Measurements from ENCODE around the gene TUBA3E. TPM values are rescaled to one million over a fixed set of nuclear protein-coding genes. Genes with fewer than 3 reads are reported as not detected.

Gene TUBA3E
- total and polyA plus RNA-seq, 2 of the 8 experiments (the other 6 are each of a cell fraction or from before 2014, with no cell fraction given): not detected

DNA sequence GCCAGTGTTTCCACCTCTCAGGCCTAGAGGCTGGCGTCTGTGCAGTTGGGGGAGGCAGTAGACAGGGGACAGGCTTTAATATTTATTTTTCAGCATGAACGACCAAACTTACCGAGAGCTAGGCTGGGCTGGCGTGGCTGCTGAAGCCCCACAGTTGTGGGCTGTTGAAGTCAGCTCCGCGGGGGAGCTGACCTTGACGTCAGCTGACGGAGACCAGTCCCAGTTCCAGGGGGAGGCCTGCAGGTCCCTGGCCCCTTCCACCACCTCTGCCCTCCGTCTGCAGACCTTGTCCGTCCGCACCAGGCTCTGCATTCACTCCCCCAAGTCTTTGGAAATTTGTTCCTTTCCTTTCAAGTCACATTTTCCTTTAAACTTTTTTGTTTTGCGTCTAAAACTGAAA lies 33.4 kb upstream of the TUBA3E start:
- POLR2A ChIA-PET (ENCODE audit: partially characterized antibody): no interaction called here
- DNase-seq (ENCODE audit: low read depth in 1 of 2, low spot score in 2 of 2): no peak
- H4K5ac ChIP-seq (ENCODE audit: insufficient read length, low read depth, low read length): no peak overlapping the region
- no peak for TF ChIP-seq CBX5 (IDR thresholded peaks at IDR 0.05; ENCODE audit: low read depth, low read length)
- TF ChIP-seq HDAC6 (IDR thresholded peaks at IDR 0.05; ENCODE audit: low read depth, low read length): no peak
- TF ChIP-seq, protein P1, sequence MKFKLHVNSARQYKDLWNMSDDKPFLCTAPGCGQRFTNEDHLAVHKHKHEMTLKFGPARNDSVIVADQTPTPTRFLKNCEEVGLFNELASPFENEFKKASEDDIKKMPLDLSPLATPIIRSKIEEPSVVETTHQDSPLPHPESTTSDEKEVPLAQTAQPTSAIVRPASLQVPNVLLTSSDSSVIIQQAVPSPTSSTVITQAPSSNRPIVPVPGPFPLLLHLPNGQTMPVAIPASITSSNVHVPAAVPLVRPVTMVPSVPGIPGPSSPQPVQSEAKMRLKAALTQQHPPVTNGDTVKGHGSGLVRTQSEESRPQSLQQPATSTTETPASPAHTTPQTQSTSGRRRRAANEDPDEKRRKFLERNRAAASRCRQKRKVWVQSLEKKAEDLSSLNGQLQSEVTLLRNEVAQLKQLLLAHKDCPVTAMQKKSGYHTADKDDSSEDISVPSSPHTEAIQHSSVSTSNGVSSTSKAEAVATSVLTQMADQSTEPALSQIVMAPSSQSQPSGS (IDR thresholded peaks at IDR 0.05; ENCODE audit: low read length): no peak
- TF ChIP-seq POLR2A (IDR thresholded peaks at IDR 0.05; ENCODE audit: control extremely low read depth in 1 of 2, low read depth in 2 of 2, low read length in 2 of 2): no peak
- no peak for TF ChIP-seq SP4 (IDR thresholded peaks at IDR 0.05; ENCODE audit: low read length)
- no peak for TF ChIP-seq NANOG (IDR thresholded peaks at IDR 0.05; ENCODE audit: insufficient read depth, low read depth, low read length, poor library complexity, severe bottlenecking)
- TF ChIP-seq, protein P2, sequence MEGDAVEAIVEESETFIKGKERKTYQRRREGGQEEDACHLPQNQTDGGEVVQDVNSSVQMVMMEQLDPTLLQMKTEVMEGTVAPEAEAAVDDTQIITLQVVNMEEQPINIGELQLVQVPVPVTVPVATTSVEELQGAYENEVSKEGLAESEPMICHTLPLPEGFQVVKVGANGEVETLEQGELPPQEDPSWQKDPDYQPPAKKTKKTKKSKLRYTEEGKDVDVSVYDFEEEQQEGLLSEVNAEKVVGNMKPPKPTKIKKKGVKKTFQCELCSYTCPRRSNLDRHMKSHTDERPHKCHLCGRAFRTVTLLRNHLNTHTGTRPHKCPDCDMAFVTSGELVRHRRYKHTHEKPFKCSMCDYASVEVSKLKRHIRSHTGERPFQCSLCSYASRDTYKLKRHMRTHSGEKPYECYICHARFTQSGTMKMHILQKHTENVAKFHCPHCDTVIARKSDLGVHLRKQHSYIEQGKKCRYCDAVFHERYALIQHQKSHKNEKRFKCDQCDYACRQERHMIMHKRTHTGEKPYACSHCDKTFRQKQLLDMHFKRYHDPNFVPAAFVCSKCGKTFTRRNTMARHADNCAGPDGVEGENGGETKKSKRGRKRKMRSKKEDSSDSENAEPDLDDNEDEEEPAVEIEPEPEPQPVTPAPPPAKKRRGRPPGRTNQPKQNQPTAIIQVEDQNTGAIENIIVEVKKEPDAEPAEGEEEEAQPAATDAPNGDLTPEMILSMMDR (IDR thresholded peaks at IDR 0.05; ENCODE audit: control extremely low read depth in 1 of 3, insufficient read depth in 1 of 3, low read depth in 1 of 3, low read length in 3 of 3): no peak
- TF ChIP-seq SP1 (IDR thresholded peaks at IDR 0.05; ENCODE audit: low read depth, low read length): no peak
- TF ChIP-seq CHD1 (IDR thresholded peaks at IDR 0.05; ENCODE audit: low read depth, low read length): no peak
- no peak for TF ChIP-seq CREB1 (IDR thresholded peaks at IDR 0.05)
- no peak for TF ChIP-seq TEAD4 (IDR thresholded peaks at IDR 0.05; ENCODE audit: low read depth, low read length)
- TF ChIP-seq EGR1 (IDR thresholded peaks at IDR 0.05; ENCODE audit: borderline replicate concordance, low read depth, low read length): no peak

More for the DNA sequence above, 33.4 kb upstream of the TUBA3E start:
- Histone ChIP-seq H4K20me1 (replicated peaks in 1 of 2; ENCODE audit: control insufficient read depth in 1 of 2, insufficient read depth in 2 of 2, low read length in 2 of 2) (no peaks in the 10 kb centered on the region), H3K4me2 (ENCODE audit: insufficient read depth in 1 of 2, low read depth in 2 of 2, low read length in 2 of 2) (no peak overlapping the region), H3K23me2 (ENCODE audit: low read depth, low read length) (no peaks in the 10 kb centered on the region), H2BK120ac (replicated peaks; ENCODE audit: low read depth, low read length) (no peak overlapping the region), H3K27ac (ENCODE audit: low read depth, low read length) (no peak overlapping the region), H3K4me1 (replicated peaks in 1 of 4; ENCODE audit: control insufficient read depth in 3 of 4, insufficient read depth in 4 of 4, low read length in 3 of 4) (no peaks in the 10 kb centered on the region; a peak in 1 of 7 replicates), H3K14ac (ENCODE audit: insufficient read length) (no peak overlapping the region), H2AK5ac (ENCODE audit: low read depth, low read length) (no peak overlapping the region), H3K23ac (ENCODE audit: insufficient read length) (no peak overlapping the region), H2BK5ac (ENCODE audit: low read depth, low read length) (no peak overlapping the region), H2BK20ac (ENCODE audit: low read length) (no peak overlapping the region), H2BK15ac (ENCODE audit: low read length) (no peak overlapping the region), H3K56ac (replicated peaks; ENCODE audit: insufficient read length, low read depth, low read length) (no peak overlapping the region), H3K4me3 (ENCODE audit: extremely low read depth in 1 of 4, insufficient read depth in 2 of 4, low read depth in 3 of 4, low read length in 4 of 4) (no peak overlapping the region), H3K36me3 (ENCODE audit: control insufficient read depth in 2 of 4, insufficient read depth in 4 of 4, low read length in 3 of 4) (no peaks in the 10 kb centered on the region), H3K79me2 (ENCODE audit: control insufficient read depth in 1 of 2, insufficient read depth in 2 of 2, low read length in 2 of 2) (no peaks in the 10 kb centered on the region), H3K18ac (ENCODE audit: extremely low read depth, low read length) (no peak overlapping the region), H4K91ac (replicated peaks; ENCODE audit: insufficient read length, low read length) (no peak overlapping the region), H3K4ac (replicated peaks; ENCODE audit: insufficient read length, low read depth, low read length) (no peak overlapping the region), H3K27me3 (replicated peaks in 1 of 4; ENCODE audit: control insufficient read depth in 3 of 4, extremely low read depth in 1 of 4, insufficient read depth in 3 of 4, low read length in 3 of 4) (no peaks in the 10 kb centered on the region), H2BK12ac (ENCODE audit: low read depth, low read length) (no peak overlapping the region), H3K9ac (replicated peaks in 1 of 4; ENCODE audit: extremely low read depth in 1 of 4, low read depth in 3 of 4, low read length in 3 of 4) (no peak overlapping the region), H2AFZ (ENCODE audit: low read length) (no peak overlapping the region), H3K9me3 (ENCODE audit: insufficient read depth in 2 of 2, low read depth in 1 of 2, low read length in 1 of 2) (peaks cover 0 to 5% of the 10 kb centered on the region in 2 experiments; a peak in 1 of 4 replicates), H4K8ac (ENCODE audit: extremely low read depth, insufficient read depth, low read length) (no peak overlapping the region), H3K79me1 (ENCODE audit: low read depth, low read length) (no peaks in the 10 kb centered on the region)
- CTCF ChIA-PET (ENCODE audit: partially characterized antibody): no interaction called here
- WGBS, 2 experiments (ENCODE audit: extremely low coverage in 1 of 2, insufficient coverage in 1 of 2, insufficient read length in 1 of 2, insufficient replicate concordance in 2 of 2, low coverage in 1 of 2, low lambda C conversion rate in 2 of 2, missing lambda C conversion rate in 1 of 2): 81% methylated on average over 12 of the region's 12 CpGs; no CpG with 5 or more reads in 1 of the 2 experiments
- FAIRE-seq: no peak

All from H1 (cell line).